HG02870 (cell line): ENCODE measurements around the gene MTUS2.
"Not testable (repeated sequence)": the region's sequence is repeated elsewhere in the genome, so short reads cannot be mapped to it uniquely, and the experiment has no call there.

ENCODE experiments used
- ATAC-seq: cut with Tn5 transposase; IDR thresholded peaks from one replicate; pipeline ENCODE4 v1.9.1; 2021; ENCODE audit warnings: mild to moderate bottlenecking, moderate library complexity; ENCODE audit not compliant: unreplicated experiment

The MTUS2 gene

GRCh38 chr13:29156136-29156535, 336.0 kb downstream of the MTUS2 start:
- no peak for ATAC-seq

- ATAC-seq = no peak
Observed at GRCh38 chr13:29159871-29160270, 339.7 kb downstream of the MTUS2 start.

GRCh38 chr13:29160862-29161261, 340.7 kb downstream of the MTUS2 start:
- ATAC-seq = no peak

- no peak for ATAC-seq
Observed at GRCh38 chr13:29161676-29162075, 341.5 kb downstream of the MTUS2 start.

- peak; percentile 54 for ATAC-seq
Observed at GRCh38 chr13:29162638-29163235, 342.6 kb downstream of the MTUS2 start.

- no peak for ATAC-seq
Observed at GRCh38 chr13:29164116-29164515, 344.0 kb downstream of the MTUS2 start.

GRCh38 chr13:29165216-29165615, 345.1 kb downstream of the MTUS2 start:
- no peak for ATAC-seq

- no peak for ATAC-seq
Observed at GRCh38 chr13:29165840-29166239, 345.7 kb downstream of the MTUS2 start.

GRCh38 chr13:29170436-29171082, 350.4 kb downstream of the MTUS2 start:
- no peak for ATAC-seq

- no peak for ATAC-seq
Observed at GRCh38 chr13:29171244-29171643, 351.1 kb downstream of the MTUS2 start.

GRCh38 chr13:29174093-29174492, 354.0 kb downstream of the MTUS2 start:
- ATAC-seq = no peak

GRCh38 chr13:29175250-29175873, 355.2 kb downstream of the MTUS2 start:
- no peak for ATAC-seq

- ATAC-seq = no peak
Observed at GRCh38 chr13:29180055-29180454, 359.9 kb downstream of the MTUS2 start.

GRCh38 chr13:29182216-29182615, 362.1 kb downstream of the MTUS2 start:
- no peak for ATAC-seq

- ATAC-seq = no peak
Observed at GRCh38 chr13:29185926-29186325, 365.8 kb downstream of the MTUS2 start.

- ATAC-seq = no peak
Observed at GRCh38 chr13:29187584-29187983, 367.4 kb downstream of the MTUS2 start.

- ATAC-seq = no peak
Observed at GRCh38 chr13:29190298-29190697, 370.2 kb downstream of the MTUS2 start.

- ATAC-seq = no peak
Observed at GRCh38 chr13:29193083-29193482, 372.9 kb downstream of the MTUS2 start.

- ATAC-seq = no peak
Observed at GRCh38 chr13:29195456-29195855, 375.3 kb downstream of the MTUS2 start.

- ATAC-seq = peak; percentile 97
Observed at GRCh38 chr13:29196409-29197074, 376.4 kb downstream of the MTUS2 start.

GRCh38 chr13:29202753-29203152, 382.6 kb downstream of the MTUS2 start:
- ATAC-seq = not testable (repeated sequence)

- ATAC-seq = no peak
Observed at GRCh38 chr13:29204651-29205050, 384.5 kb downstream of the MTUS2 start.
